ENCODE results near the gene GUCA2B. TPM values are rescaled to one million over a fixed set of nuclear protein-coding genes. Genes with fewer than 3 reads are reported as not detected.

Gene GUCA2B
- total and polyA plus RNA-seq, 3 experiments from 2014 or later: not detected

GRCh38 chr1:42154685-42155084 lies 1.5 kb downstream of the GUCA2B start:
- no peak overlapping the region for H3K27ac ChIP-seq (ENCODE audit: low read depth, low read length)
- no peaks in the 10 kb centered on the region for H3K4me1 ChIP-seq (ENCODE audit: insufficient read depth, low read length)
- H3K9me3 ChIP-seq (ENCODE audit: low read length): no peaks in the 10 kb centered on the region
- H3K9me3 Mint-ChIP-seq: no peaks in the 10 kb centered on the region
- no peaks in the 10 kb centered on the region for H3K27me3 ChIP-seq (ENCODE audit: insufficient read depth, low read length, poor library complexity, severe bottlenecking)
- peaks cover 6 to 27% of the 10 kb centered on the region in 2 donors for H3K27me3 Mint-ChIP-seq
- peaks cover 6 to 9% (median 8%) of the 10 kb centered on the region in 3 donors for H3K4me1 Mint-ChIP-seq
- no peaks in the 10 kb centered on the region for H3K36me3 ChIP-seq (ENCODE audit: insufficient read depth, low read length)
- POLR2A ChIA-PET: no interaction called here
- DNase-seq: no peak
- H3K4me3 ChIP-seq (ENCODE audit: low read length): no peak overlapping the region
- H3K4me3 Mint-ChIP-seq: no peak overlapping the region
- CTCF ChIA-PET: no interaction called here
- peaks cover 0 to 1% (median 0%) of the 10 kb centered on the region in 3 donors for H3K36me3 Mint-ChIP-seq
- H3K27ac Mint-ChIP-seq: no peak overlapping the region

GRCh38 chr1:42155362-42155761 lies 2.2 kb downstream of the GUCA2B start:
- Histone ChIP-seq H3K9me3 (ENCODE audit: low read length) (no peaks in the 10 kb centered on the region), H3K27me3 (ENCODE audit: insufficient read depth, low read length, poor library complexity, severe bottlenecking) (no peaks in the 10 kb centered on the region), H3K4me3 (ENCODE audit: low read length) (no peak overlapping the region), H3K27ac (ENCODE audit: low read depth, low read length) (no peak overlapping the region), H3K36me3 (ENCODE audit: insufficient read depth, low read length) (no peaks in the 10 kb centered on the region), H3K4me1 (ENCODE audit: insufficient read depth, low read length) (no peaks in the 10 kb centered on the region)
- peaks cover 0 to under 1% (median 0%) of the 10 kb centered on the region in 3 donors for H3K36me3 Mint-ChIP-seq
- ChIA-PET POLR2A (no interaction called here), CTCF (interaction anchor here (0.8 kb wide), 1 partner anchor 39 kb away, joined by 3 read pairs; no protein-coding TSS in a partner anchor)
- DNase-seq: no peak
- no peaks in the 10 kb centered on the region for H3K9me3 Mint-ChIP-seq
- H3K4me1 Mint-ChIP-seq: peaks cover 6 to 9% (median 8%) of the 10 kb centered on the region in 3 donors
- H3K27me3 Mint-ChIP-seq: peaks cover 5 to 22% of the 10 kb centered on the region in 2 donors
- H3K27ac Mint-ChIP-seq: no peak overlapping the region
- H3K4me3 Mint-ChIP-seq: no peak overlapping the region

- Mint-ChIP-seq H3K4me3 (no peak overlapping the region), H3K9me3 (peaks cover 5 to 12% (median 6%) of the 10 kb centered on the region in 5 donors), H3K36me3 (peaks cover 0 to 4% (median 3%) of the 10 kb centered on the region in 3 donors), H3K27ac (no peak overlapping the region), H3K4me1 (peaks cover 6 to 9% (median 8%) of the 10 kb centered on the region in 3 donors), H3K27me3 (peaks cover 12 to 13% of the 10 kb centered on the region in 2 donors)
- H3K9me3 ChIP-seq (ENCODE audit: low read length): no peaks in the 10 kb centered on the region
- no peaks in the 10 kb centered on the region for H3K27me3 ChIP-seq (ENCODE audit: insufficient read depth, low read length, poor library complexity, severe bottlenecking)
- no peak for DNase-seq
- ChIA-PET POLR2A (interaction anchor here (0.5 kb wide), 1 partner anchor 1197 kb away, joined by 6 read pairs; no protein-coding TSS in a partner anchor), CTCF (interaction anchor here (1.0 kb wide), 1 partner anchor 16 kb away, joined by 4 read pairs; no protein-coding TSS in a partner anchor)
- no peak overlapping the region for H3K27ac ChIP-seq (ENCODE audit: low read depth, low read length)
- no peaks in the 10 kb centered on the region for H3K36me3 ChIP-seq (ENCODE audit: insufficient read depth, low read length)
- H3K4me1 ChIP-seq (ENCODE audit: insufficient read depth, low read length): no peaks in the 10 kb centered on the region
- H3K4me3 ChIP-seq (ENCODE audit: low read length): no peak overlapping the region
Observed at GRCh38 chr1:42157667-42158066, 4.5 kb downstream of the GUCA2B start.

- no peaks in the 10 kb centered on the region for H3K27me3 ChIP-seq (ENCODE audit: insufficient read depth, low read length, poor library complexity, severe bottlenecking)
- H3K36me3 Mint-ChIP-seq: peaks cover 0 to 4% (median 3%) of the 10 kb centered on the region in 3 donors
- H3K9me3 Mint-ChIP-seq: peaks cover 5 to 12% (median 6%) of the 10 kb centered on the region in 5 donors
- no peak overlapping the region for H3K4me3 ChIP-seq (ENCODE audit: low read length)
- H3K27ac ChIP-seq (ENCODE audit: low read depth, low read length): no peak overlapping the region
- no peak for DNase-seq
- H3K27me3 Mint-ChIP-seq: peaks cover 11 to 12% of the 10 kb centered on the region in 2 donors
- CTCF ChIA-PET: interaction anchor here (1.0 kb wide), 1 partner anchor 16 kb away, joined by 4 read pairs; no protein-coding TSS in a partner anchor
- H3K27ac Mint-ChIP-seq: no peak overlapping the region
- H3K36me3 ChIP-seq (ENCODE audit: insufficient read depth, low read length): no peaks in the 10 kb centered on the region
- POLR2A ChIA-PET: interaction anchor here (0.6 kb wide), 1 partner anchor 327 kb away, joined by 3 read pairs; no protein-coding TSS in a partner anchor
- no peaks in the 10 kb centered on the region for H3K9me3 ChIP-seq (ENCODE audit: low read length)
- H3K4me1 Mint-ChIP-seq: peaks cover 6 to 9% (median 8%) of the 10 kb centered on the region in 3 donors
- H3K4me3 Mint-ChIP-seq: no peak overlapping the region
- H3K4me1 ChIP-seq (ENCODE audit: insufficient read depth, low read length): no peaks in the 10 kb centered on the region
Observed at GRCh38 chr1:42158189-42158588, 5.0 kb downstream of the GUCA2B start.

- Mint-ChIP-seq H3K4me3 (no peak overlapping the region), H3K9me3 (peaks cover 5 to 12% (median 6%) of the 10 kb centered on the region in 5 donors), H3K4me1 (peaks cover 6 to 9% (median 8%) of the 10 kb centered on the region in 3 donors), H3K27me3 (peaks cover 13 to 16% of the 10 kb centered on the region in 2 donors), H3K27ac (no peak overlapping the region), H3K36me3 (peaks cover 0 to 4% (median 3%) of the 10 kb centered on the region in 3 donors)
- H3K4me1 ChIP-seq (ENCODE audit: insufficient read depth, low read length): no peaks in the 10 kb centered on the region
- H3K9me3 ChIP-seq (ENCODE audit: low read length): no peaks in the 10 kb centered on the region
- H3K36me3 ChIP-seq (ENCODE audit: insufficient read depth, low read length): no peaks in the 10 kb centered on the region
- no peak for DNase-seq
- CTCF ChIA-PET: interaction anchor here (1.2 kb wide), 1 partner anchor 13 kb away, joined by 3 read pairs; no protein-coding TSS in a partner anchor
- no peak overlapping the region for H3K4me3 ChIP-seq (ENCODE audit: low read length)
- POLR2A ChIA-PET: no interaction called here
- no peak overlapping the region for H3K27ac ChIP-seq (ENCODE audit: low read depth, low read length)
- H3K27me3 ChIP-seq (ENCODE audit: insufficient read depth, low read length, poor library complexity, severe bottlenecking): no peaks in the 10 kb centered on the region
Observed at GRCh38 chr1:42162181-42162580, 9.0 kb downstream of the GUCA2B start.

- H3K36me3 ChIP-seq (ENCODE audit: insufficient read depth, low read length): no peaks in the 10 kb centered on the region
- H3K27ac ChIP-seq (ENCODE audit: low read depth, low read length): no peak overlapping the region
- Mint-ChIP-seq H3K4me1 (peaks cover 0 to 2% (median under 1%) of the 10 kb centered on the region in 3 donors), H3K9me3 (peaks cover 5 to 12% (median 6%) of the 10 kb centered on the region in 5 donors), H3K27me3 (peaks cover 13 to 16% of the 10 kb centered on the region in 2 donors), H3K4me3 (no peak overlapping the region), H3K36me3 (peaks cover 0 to 4% (median 3%) of the 10 kb centered on the region in 3 donors), H3K27ac (peak overlapping the region in 1 of 8 donors; percentile 52)
- DNase-seq: no peak
- CTCF ChIA-PET: interaction anchor here (1.2 to 1.8 kb wide), 2 partner anchors 10 to 12 kb away, joined by 3 to 6 read pairs; no protein-coding TSS in a partner anchor
- no peaks in the 10 kb centered on the region for H3K27me3 ChIP-seq (ENCODE audit: insufficient read depth, low read length, poor library complexity, severe bottlenecking)
- POLR2A ChIA-PET: no interaction called here
- no peaks in the 10 kb centered on the region for H3K9me3 ChIP-seq (ENCODE audit: low read length)
- no peaks in the 10 kb centered on the region for H3K4me1 ChIP-seq (ENCODE audit: insufficient read depth, low read length)
- no peak overlapping the region for H3K4me3 ChIP-seq (ENCODE audit: low read length)
Observed at GRCh38 chr1:42163114-42163513, 9.9 kb downstream of the GUCA2B start.

- Histone ChIP-seq H3K4me3 (ENCODE audit: low read length) (no peak overlapping the region), H3K4me1 (ENCODE audit: insufficient read depth, low read length) (no peaks in the 10 kb centered on the region), H3K27ac (ENCODE audit: low read depth, low read length) (no peak overlapping the region), H3K9me3 (ENCODE audit: low read length) (no peaks in the 10 kb centered on the region), H3K27me3 (ENCODE audit: insufficient read depth, low read length, poor library complexity, severe bottlenecking) (no peaks in the 10 kb centered on the region), H3K36me3 (ENCODE audit: insufficient read depth, low read length) (no peaks in the 10 kb centered on the region)
- Mint-ChIP-seq H3K4me1 (no peaks in the 10 kb centered on the region), H3K4me3 (no peak overlapping the region), H3K27me3 (peaks cover 13 to 16% of the 10 kb centered on the region in 2 donors), H3K36me3 (peaks cover 0 to 4% (median 3%) of the 10 kb centered on the region in 3 donors), H3K9me3 (peaks cover 5 to 12% (median 6%) of the 10 kb centered on the region in 5 donors), H3K27ac (no peak overlapping the region)
- no peak for DNase-seq
- CTCF ChIA-PET: interaction anchor here (1.8 kb wide), 1 partner anchor 9 kb away, joined by 6 read pairs; no protein-coding TSS in a partner anchor
- POLR2A ChIA-PET: no interaction called here
Observed at GRCh38 chr1:42163536-42164503, 10.6 kb downstream of the GUCA2B start.
